IPS DF 19.7 (cell line): Measurements from ENCODE around the gene ZMIZ1.

ENCODE experiments used
- DNase-seq: peaks from one replicate; pipeline ENCODE4 v3.0.0-alpha.2; 2013; ENCODE audit warnings: low read depth, low spot score

ZMIZ1 gene

DNA sequence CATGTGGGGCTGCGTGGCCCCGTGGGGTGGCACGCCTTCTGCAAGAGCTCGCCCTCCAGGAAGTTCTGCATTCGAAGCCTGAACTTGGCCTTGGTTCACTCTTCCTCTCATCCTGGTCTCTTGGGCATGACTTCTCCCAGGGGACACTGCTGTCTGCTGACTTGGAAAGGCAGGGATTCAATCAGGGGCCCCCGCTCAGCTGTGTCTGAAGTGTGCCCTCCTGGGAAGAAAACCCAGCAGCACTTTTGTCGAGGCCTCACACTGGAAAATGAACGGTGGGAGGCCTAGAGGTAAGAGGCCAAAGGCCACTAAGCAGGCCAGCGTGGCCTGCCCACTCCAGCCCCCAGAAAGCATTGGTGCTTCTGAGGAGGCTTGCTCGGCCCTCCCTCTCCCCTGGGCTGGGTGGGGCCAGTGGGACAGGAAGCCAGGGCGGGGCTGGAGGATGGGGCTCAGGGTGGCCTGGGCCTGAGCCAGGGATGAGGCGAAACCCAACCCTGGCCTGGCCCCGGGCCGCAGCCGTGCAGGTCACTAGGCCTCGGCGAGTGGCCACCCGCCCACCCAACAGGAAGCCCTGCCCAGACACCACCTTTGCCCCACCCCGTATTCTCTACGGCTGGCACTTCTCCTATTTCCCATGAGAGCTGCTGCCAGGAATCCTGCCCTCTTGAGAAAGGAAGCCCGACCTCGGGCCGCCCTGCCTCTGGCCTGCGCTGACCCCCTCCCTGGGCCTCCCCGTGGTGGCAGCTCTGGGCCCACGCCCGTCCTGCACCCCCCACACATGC lies 81.1 kb downstream of the ZMIZ1 start:
- DNase-seq = no peak

DNA sequence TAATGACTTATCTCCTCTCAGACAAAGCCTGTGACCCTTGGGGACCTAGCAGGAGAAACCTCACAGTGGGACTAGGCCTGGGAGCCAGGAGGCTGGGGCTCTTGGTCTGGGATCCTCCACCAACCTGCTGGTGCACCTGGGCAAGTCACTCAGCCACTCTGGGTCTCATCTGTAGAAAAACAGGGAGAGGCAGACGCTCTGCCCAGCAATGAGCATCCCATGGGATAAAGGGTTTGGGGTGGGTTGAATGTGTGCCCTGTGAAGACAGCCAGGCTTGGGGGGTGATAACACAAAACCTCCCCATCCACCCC lies 81.6 kb downstream of the ZMIZ1 start:
- no peak for DNase-seq

DNA sequence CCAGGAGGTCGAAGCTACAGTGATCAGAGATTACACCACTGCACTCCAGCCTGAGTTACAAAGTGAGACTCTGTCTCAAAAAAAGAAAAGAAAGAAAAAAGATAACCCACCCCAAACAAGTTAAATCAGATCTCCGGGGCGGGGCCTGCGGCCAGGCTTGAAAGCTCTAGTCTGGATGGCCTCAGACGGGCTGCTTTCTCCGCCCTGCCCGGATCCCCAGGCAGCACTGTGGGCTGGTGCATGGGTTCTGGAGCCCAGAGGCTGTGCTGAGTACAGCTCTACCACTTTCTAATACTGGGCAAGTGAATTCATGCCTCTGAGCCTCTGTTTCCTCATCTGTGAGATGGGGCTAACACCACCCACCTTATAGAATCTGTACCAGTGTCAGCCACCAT lies 83.7 kb downstream of the ZMIZ1 start:
- DNase-seq = no peak

DNA sequence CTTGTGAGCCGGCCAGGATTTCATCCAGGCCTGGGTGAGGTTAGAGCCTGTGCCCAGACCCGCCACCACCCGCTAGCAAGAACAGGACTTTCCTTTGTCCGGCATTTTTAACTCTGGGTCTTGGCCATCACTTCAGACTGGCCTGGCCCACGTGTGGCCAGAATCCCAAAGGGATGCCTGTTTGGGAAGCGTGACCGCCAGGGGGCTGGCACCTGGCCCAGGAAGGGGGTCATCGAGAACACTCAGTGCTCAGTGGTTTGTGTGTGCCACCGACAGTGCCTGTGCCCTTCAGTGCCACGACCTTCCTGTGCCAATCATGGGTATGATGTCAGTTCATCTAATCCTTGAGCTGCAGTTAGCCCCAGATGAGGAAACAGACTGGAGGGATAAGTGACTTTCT lies 85.0 kb downstream of the ZMIZ1 start:
- DNase-seq = no peak

DNA sequence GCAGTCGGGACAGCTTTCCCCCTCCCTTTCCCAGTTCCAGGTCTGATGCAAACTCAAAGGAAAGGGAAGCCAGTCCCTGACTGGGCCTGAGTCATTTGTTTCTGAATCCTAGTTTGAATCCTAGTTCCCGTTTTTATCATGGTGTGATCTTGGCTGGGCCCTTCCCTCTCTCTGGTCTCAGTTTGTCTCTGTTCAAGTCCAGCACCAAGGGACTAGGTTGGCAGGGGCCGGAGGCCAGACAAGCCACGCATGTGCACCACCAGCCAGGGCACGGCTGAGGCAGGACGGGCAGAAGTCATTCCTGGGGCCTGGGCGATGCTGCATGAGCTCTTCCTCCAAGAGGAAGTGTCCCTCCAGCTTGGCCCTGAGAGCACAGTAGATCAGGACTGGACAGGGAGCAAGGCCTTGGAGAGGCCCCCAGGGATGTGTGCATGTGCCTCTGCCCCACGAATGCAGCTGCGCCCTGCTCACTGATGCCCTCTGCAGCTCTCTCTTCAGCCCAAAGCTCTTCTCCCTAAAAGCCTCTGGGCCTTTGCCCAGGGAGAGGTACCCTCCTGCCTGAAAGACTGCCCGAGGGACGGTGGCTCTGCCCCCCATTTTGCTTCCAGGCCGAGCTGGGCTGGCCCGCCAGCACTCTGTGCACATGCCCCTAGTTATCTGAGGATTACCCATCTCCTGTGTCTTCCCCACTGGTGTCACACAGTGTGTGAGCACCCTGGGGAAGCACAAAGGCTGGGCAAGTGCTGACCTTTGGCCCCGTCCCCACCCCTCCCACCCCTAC lies 86.7 kb downstream of the ZMIZ1 start:
- DNase-seq = no peak

DNA sequence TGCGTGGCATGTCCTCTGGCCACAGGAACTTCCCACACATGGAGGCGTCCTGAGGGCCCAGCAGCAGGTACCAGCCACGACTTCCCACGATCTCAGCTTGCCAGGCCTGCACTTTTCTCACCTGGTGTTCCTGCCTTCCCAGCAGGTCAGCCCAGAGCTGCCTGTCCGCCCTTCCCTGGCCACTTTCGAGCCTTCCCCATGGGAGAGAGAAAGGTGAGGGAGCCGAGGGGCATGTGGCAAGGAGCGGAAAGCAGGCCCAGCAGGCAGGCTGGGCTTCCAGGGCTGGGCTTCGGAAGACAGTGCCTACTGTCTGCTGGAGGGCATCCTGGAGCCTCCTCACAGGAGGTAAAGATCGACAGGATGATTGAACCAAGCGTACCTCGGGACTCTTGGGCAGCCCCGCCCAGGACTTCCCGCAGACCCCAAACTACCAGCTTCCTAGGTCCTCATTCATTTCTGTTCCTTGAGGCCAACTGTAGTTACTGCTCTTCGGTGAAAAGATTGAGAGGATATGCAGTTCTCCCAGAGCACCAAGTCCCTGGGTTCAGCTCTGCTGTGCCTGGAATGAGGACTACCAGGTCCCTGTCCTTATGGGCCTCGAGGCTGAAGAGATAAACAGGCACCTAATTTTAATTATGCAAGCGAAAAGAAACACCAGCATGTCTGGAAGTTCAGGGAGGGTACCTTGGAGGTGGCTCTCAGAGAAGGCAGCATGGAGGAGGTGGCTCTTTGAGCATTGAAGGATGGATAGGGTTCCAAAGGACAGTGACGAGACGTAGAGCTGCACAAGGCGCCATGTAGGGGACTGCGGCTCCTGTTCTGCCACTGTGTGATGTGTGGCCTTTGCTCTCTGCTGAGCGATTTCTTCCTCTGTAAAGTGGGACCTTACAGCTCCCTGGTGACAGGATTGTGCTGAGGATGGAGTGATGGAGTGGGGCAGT lies 87.8 kb downstream of the ZMIZ1 start:
- DNase-seq = no peak

DNA sequence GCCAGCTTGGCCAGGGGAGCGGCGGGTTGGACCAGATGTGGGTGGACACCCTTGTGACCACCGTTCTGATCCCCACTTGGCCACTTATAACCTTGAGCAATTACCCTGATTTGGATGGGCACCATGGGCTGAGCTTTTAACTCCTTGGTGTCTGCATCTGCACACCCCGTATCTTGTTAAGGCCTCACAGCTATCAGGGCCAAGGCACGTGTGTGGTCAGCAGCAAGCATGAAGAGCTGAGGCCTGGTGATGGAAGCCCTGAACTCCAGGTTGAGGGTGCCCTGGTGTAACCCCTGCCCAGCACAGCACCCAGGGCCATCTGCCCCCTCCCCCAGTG lies 89.2 kb downstream of the ZMIZ1 start:
- no peak for DNase-seq

DNA sequence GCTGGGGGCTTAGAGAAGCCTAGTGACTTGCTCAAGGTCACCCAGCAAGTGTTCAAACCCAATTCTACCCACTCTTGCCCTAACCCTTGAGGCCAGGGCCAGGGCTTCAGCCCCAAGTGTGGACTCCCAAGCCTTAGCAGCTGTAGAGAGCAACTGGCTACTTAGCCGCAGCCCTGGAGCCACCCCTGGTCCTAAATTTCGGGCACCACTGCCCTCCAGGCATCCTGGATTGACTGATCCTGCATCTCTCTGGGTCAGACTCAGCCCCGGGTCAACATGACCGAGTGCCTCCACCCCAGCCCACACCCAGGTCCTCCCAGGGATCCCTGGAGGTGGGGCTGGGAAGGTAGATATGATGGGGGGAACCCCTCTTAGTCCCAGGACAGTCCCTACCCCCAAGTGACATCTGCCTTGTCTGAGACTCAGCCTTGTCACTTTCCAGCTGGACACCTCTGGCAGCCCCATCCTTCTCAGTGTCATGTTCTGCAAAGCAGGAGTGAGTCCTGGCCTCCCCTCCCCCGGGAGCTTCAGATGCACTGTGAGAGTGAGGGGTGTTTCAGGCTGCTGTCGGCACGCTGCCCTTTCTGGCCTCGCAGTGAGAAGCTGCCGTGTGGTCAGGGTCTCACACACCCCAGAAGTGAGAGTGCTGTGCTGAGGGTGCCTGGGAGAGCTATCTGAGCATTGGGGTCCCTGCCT lies 89.8 kb downstream of the ZMIZ1 start:
- no peak for DNase-seq

DNA sequence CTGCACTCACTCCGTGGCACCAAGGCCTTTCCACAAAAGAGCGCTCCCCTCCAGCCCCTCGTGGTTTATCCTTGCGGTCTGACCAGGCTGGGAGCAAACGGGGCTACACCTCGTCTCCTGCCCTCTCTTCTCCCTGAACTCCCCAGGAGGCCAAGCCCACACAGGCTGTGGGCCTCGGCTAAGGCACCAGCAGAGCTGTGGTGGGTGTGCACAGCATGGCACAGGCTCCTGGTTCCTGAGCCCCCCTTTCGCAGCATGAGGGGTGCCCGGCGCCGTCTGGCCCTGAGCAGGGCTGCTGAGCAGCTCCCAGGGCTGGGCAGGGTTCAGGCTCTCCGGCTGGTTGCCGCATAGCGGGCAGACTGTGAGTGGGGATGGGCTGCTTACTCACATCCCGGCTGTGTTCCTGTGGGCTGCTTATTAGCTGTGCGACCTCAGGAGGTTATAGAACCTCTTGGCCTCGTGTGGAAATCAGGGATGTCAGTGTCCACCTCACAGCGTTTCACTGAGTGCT lies 90.4 kb downstream of the ZMIZ1 start:
- no peak for DNase-seq

DNA sequence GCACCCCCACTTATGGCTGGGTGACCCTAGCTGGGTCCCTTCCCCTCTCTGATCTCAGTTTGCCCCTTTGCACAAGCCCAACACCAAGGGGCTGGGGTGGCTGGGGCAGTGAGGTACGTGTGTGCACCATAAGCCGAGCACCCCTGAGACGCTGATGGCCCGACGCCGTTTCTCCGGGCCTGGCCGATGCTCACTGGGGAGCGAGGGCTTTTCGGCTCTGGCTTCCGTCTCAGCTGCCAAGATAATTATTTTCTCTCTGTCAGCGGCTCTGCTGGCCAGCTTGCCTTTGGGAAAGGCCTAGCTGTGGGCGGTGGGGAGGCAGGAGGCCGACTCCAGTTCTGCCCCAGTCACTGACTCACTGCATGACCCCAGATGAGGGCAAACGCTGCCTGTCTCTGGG lies 91.0 kb downstream of the ZMIZ1 start:
- DNase-seq = no peak

DNA sequence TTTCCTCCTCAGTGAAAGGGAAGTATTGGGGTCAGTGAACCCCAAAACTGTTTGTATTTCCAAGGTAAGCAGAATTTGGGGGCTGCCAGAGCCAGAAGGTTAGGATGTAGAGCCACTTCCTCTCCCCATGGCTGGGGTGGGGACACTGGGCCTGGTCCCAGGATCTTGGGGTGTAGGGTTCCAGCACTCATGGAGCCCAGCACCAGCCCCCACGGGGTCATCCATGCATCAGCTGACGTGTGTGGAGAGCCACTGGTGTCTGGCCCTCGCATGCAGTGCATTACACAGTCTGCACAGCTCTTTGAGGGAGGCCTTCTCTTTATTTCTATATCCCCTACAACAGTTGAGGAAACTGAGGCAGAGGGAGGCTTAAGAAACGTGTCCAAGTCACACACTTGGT lies 91.4 kb downstream of the ZMIZ1 start:
- DNase-seq = no peak

DNA sequence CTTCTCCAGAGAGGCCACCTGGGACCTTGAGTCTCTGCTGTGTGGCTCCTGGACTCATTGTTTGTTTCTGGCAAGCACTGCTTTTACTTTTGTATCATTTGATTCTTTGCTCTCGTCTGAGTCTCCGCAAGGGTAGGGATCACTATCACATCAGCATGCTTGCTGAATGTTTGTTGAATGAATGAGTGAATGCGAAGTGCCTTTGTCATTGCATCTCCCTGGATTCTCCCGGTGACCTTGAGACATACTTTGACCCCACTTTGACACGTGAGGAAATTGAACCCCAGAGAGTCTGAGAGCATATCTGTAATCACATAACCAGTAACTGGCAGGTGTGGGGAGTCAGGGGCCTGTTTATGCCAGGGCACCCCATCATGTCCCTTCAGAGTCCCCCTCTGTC lies 92.8 kb downstream of the ZMIZ1 start:
- DNase-seq = no peak

DNA sequence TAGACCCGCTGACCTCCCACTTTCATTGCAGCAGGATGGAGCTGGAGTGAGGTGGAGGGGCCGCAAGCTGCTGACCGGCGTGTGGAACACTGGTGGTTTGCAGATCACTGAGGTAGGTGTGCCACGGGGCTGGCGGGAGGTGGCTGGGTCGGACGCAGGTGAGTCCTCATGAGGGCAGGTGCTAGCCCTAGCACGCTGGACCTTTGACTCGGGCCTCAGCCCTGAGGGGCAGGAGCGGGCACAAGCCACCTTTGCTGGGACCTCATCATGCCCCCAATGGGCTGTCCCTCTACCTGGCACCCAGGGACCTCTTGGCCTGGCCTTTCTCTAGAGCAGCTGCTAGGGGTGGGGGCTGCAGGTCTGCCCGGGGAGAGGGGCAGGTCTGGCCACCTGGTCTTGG lies 93.3 kb downstream of the ZMIZ1 start:
- DNase-seq = no peak

DNA sequence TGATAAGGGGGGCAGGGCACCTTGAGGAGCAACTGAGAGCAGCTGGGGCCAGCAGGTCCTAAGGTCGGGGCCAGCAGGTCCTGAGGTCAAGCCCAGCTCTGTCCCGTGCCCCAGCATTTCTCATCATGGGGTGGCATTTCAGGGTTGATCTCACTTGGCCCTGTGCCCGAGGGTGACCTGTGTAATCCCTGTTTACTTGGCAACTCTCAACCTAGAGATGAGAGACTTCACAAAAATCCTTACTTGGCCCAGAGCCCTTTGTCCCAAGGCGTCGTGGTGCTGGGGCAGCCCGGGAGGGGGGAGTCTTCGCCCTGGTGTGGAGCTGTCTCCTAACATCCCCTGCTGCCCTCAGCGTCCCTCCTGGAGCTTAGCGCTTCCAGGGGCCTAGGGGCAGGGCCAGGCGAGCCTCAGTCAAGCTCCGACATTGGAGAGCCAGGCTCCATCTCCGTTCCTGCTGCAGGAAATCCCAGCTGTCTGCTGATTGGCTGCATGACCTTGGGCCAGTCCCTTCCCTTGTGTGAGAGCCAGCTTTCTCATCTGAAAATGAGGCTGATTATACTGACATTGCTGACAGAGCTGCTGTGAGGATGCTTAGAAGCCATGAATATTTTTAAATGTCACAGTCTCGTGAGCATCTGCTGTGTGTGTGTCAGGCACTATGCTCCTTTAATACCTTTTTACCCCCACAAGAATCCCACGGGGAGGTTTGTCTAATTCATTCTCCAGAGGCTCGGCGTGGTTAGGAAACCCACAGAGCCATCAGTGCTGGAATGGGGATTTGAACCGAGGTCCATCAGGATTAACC lies 94.3 kb downstream of the ZMIZ1 start:
- no peak for DNase-seq

DNA sequence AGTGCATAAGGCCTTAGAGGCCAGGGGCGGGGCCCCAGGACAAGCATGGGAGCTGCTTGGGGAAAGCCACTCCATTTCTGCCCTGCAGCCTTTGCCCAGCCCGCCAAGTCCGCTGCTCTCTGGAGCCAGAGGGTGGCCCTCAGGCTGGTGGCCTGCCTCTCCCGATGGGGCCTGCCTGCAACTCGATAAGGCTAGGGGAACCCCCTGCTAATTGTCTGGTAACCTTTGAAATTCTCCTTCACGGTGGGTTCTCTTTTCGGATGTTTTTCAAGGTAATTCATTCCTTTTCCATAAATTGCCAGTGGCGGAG lies 94.9 kb downstream of the ZMIZ1 start:
- no peak for DNase-seq

DNA sequence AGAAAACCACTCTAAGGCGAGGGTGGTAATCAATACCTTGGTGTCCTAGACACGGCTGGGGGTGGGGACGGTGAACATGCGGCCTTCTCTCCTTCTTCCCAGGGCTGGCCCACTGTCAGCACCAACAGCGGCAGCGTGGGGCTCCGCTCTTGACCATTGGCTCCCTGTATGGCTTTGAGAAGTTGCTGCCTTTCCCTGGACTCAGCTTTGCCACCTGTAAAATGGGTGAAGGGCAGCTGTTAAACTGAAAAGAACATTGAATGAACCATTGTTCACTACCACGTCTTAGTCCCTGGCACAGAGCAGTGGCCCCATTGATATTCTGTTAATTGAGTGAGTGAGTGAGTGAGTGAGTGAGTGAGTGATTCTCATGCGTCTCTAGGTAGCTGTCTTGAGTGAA lies 95.3 kb downstream of the ZMIZ1 start:
- DNase-seq = no peak

DNA sequence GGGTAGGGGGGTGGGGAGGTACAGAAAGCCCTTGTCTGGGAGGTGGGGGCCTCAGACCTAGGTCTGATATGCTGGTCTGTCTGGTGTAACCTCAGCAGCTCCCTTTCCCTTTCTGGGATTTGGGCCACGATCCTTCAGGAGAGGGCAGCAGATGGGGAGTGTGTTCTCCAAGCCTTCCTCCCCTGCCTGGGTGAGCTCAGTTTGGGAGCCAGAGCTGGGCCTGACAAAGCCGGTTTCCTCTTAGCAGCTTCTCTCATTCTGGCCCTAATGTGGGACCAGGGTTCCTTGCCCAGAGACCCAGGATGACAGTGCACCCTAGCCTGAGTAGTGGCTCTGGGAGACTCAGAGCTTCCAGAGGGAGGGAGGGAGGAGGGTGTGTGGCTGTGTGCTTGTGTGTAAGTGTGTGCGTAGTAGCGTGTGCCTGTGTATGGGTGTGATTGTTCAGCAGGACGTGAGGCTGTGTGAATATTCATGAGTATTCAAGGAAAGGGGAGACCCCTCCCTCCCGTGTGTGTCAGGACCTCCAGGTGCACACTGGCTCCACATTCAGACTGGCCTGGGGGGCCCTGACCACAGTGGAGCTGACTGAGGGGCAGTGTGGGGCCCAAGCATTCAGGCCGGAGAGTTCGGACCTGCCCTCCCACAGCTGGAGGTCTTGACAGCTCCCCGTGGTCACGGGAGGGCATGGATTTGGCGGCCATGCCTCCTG lies 96.5 kb downstream of the ZMIZ1 start:
- no peak for DNase-seq

DNA sequence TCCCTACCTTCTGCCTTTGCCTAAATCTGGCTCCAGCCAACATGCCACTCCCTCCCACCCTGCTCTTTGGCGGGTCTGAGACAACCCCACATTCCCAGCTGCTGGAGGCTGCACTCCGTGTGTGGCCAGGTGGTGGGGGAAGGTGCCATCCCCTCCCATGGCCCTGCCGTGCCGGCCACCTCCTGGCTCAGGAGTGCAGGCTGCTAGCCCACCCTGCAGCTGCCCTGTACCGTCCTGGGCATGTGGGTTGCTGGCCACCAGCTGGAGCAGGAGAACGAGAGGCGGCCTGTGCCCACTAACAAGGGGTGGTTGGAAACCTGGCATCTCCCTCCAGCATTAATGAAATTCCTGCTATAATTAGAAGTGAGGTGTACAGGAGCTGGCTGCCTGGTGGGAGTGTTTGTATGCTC lies 97.6 kb downstream of the ZMIZ1 start:
- no peak for DNase-seq

DNA sequence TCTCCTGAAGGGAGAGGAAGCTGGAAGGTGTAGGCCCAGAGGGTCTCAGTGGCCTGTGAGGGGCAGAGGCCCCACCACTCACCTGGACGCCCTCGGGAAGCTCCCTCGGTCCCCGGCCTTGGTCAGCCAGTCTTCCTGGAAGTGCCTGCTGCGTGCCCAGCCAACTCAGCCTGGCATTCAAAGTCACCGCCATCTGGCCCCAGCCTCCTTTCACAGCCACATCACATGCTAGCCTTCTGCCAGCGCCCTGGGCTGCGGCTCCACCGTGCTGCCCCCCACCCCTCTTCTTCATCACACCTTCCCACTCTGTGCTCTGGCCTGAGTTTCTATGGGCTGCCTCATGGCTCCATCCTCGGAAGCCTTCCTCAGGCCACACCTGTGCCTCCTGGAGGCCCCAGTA lies 98.0 kb downstream of the ZMIZ1 start:
- no peak for DNase-seq

DNA sequence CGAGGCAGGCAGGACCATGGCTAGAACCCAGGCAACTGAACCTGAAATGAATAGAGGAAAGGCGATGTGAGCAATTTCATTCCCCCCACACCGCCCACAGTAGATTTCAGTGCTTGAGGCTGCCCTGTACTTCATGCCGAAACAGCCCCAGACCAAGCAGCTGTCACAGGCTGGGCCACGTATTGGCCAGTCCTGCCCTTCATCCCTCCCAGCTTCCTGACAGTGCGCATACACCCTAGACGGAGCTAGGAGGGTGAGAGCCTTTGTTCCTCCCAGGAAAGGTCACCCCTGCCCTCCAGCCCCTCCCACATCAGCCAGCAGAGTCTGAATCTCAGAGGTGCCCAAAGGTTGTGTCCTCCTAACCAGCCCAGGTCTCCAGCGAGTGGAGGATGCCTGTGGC lies 98.8 kb downstream of the ZMIZ1 start:
- DNase-seq = no peak
